ENCODE data around the gene KCNMB1.

Gene KCNMB1

GRCh38 chr5:170418736-170419135, 29.6 kb upstream of the KCNMB1 start:
- no peak overlapping the region for H3K9ac ChIP-seq (ENCODE audit: low read length)
- H3K9me2 ChIP-seq (replicated peaks; ENCODE audit: insufficient read depth, low read length): no peaks in the 10 kb centered on the region
- no peak overlapping the region for H3K4me2 ChIP-seq (ENCODE audit: low read depth, low read length)
- H3K27ac ChIP-seq (ENCODE audit: low read length): no peak overlapping the region
- TF ChIP-seq EZH2 (optimal IDR thresholded peaks at IDR 0.05; ENCODE audit: low read depth, low read length): no peak
- TF ChIP-seq EZH2phosphoT487 (IDR thresholded peaks at IDR 0.05; ENCODE audit: low read length): no peak
- no peak for TF ChIP-seq CTCF (IDR thresholded peaks at IDR 0.05; ENCODE audit: low read length)
- H3K9me3 ChIP-seq (replicated peaks; ENCODE audit: insufficient read depth, low read length): no peaks in the 10 kb centered on the region
- no peak overlapping the region for H2AFZ ChIP-seq (ENCODE audit: low read length)
- no peaks in the 10 kb centered on the region for H4K20me1 ChIP-seq (ENCODE audit: insufficient read depth, low read length)
- no peaks in the 10 kb centered on the region for H3K27me3 ChIP-seq (replicated peaks; ENCODE audit: insufficient read depth, low read length)
- no peaks in the 10 kb centered on the region for H3K4me1 ChIP-seq (ENCODE audit: low read length)
- H3K4me3 ChIP-seq (ENCODE audit: low read length): no peak overlapping the region
- no peaks in the 10 kb centered on the region for H3F3A ChIP-seq (ENCODE audit: insufficient read depth, low read length)
- no peaks in the 10 kb centered on the region for H3K36me3 ChIP-seq (replicated peaks; ENCODE audit: insufficient read depth, low read length)
- H3K79me2 ChIP-seq (ENCODE audit: low read length): no peaks in the 10 kb centered on the region
- DNase-seq: no peak

- no peaks in the 10 kb centered on the region for H3K36me3 ChIP-seq (replicated peaks; ENCODE audit: insufficient read depth, low read length)
- TF ChIP-seq CTCF (IDR thresholded peaks at IDR 0.05; ENCODE audit: low read length): no peak
- no peak for TF ChIP-seq EZH2 (optimal IDR thresholded peaks at IDR 0.05; ENCODE audit: low read depth, low read length)
- TF ChIP-seq EZH2phosphoT487 (IDR thresholded peaks at IDR 0.05; ENCODE audit: low read length): no peak
- H3K4me1 ChIP-seq (ENCODE audit: low read length): no peaks in the 10 kb centered on the region
- H3K9me2 ChIP-seq (replicated peaks; ENCODE audit: insufficient read depth, low read length): no peaks in the 10 kb centered on the region
- H3K9ac ChIP-seq (ENCODE audit: low read length): no peak overlapping the region
- no peak overlapping the region for H3K4me3 ChIP-seq (ENCODE audit: low read length)
- DNase-seq: no peak
- no peaks in the 10 kb centered on the region for H4K20me1 ChIP-seq (ENCODE audit: insufficient read depth, low read length)
- no peak overlapping the region for H3K4me2 ChIP-seq (ENCODE audit: low read depth, low read length)
- H3K27me3 ChIP-seq (replicated peaks; ENCODE audit: insufficient read depth, low read length): no peaks in the 10 kb centered on the region
- H3K27ac ChIP-seq (ENCODE audit: low read length): no peak overlapping the region
- H3K9me3 ChIP-seq (replicated peaks; ENCODE audit: insufficient read depth, low read length): no peaks in the 10 kb centered on the region
- H3K79me2 ChIP-seq (ENCODE audit: low read length): no peaks in the 10 kb centered on the region
- H2AFZ ChIP-seq (ENCODE audit: low read length): no peak overlapping the region
- no peaks in the 10 kb centered on the region for H3F3A ChIP-seq (ENCODE audit: insufficient read depth, low read length)
Observed at GRCh38 chr5:170416526-170416925, 27.4 kb upstream of the KCNMB1 start.

GRCh38 chr5:170414786-170415185, 25.6 kb upstream of the KCNMB1 start:
- Histone ChIP-seq H3K9ac (ENCODE audit: low read length) (no peak overlapping the region), H3K9me3 (replicated peaks; ENCODE audit: insufficient read depth, low read length) (no peaks in the 10 kb centered on the region), H3K27me3 (replicated peaks; ENCODE audit: insufficient read depth, low read length) (no peaks in the 10 kb centered on the region), H3K36me3 (replicated peaks; ENCODE audit: insufficient read depth, low read length) (no peaks in the 10 kb centered on the region), H3K9me2 (replicated peaks; ENCODE audit: insufficient read depth, low read length) (no peaks in the 10 kb centered on the region), H4K20me1 (ENCODE audit: insufficient read depth, low read length) (no peaks in the 10 kb centered on the region), H2AFZ (ENCODE audit: low read length) (no peak overlapping the region), H3K79me2 (ENCODE audit: low read length) (no peaks in the 10 kb centered on the region), H3F3A (ENCODE audit: insufficient read depth, low read length) (no peaks in the 10 kb centered on the region), H3K27ac (ENCODE audit: low read length) (no peak overlapping the region), H3K4me1 (ENCODE audit: low read length) (no peaks in the 10 kb centered on the region), H3K4me2 (ENCODE audit: low read depth, low read length) (no peak overlapping the region), H3K4me3 (ENCODE audit: low read length) (no peak overlapping the region)
- TF ChIP-seq CTCF (IDR thresholded peaks at IDR 0.05; ENCODE audit: low read length) (no peak), EZH2phosphoT487 (IDR thresholded peaks at IDR 0.05; ENCODE audit: low read length) (no peak), EZH2 (optimal IDR thresholded peaks at IDR 0.05; ENCODE audit: low read depth, low read length) (no peak)
- DNase-seq: no peak

Data from MM.1S (cell line).